Transverse colon (tissue), 4 donors: ENCODE results near the gene ELP5. TPM values are rescaled to one million over a fixed set of nuclear protein-coding genes. Genes with fewer than 3 reads are reported as not detected.
A peak's percentile ranks its signal among the peaks of the same experiment; 100 is the strongest.

Experiments
- DNase-seq: peaks from one replicate; pipeline ENCODE4 v3.0.0-alpha.2; 2019
- H3K27ac ChIP-seq, 4 donors: fragments of 200-600 bp; sonication (generic); 2 replicates each; pipeline ENCODE4 v1.5.1; 2016 to 2018; ENCODE audit warnings: inconsistent platforms in 4 of 4
- H3K27me3 ChIP-seq: fragments of 200-600 bp; sonication (generic); 2 replicates; pipeline ENCODE4 v1.5.1; 2017; ENCODE audit warnings: inconsistent platforms
- H3K36me3 ChIP-seq, 4 donors: fragments of 200-600 bp; sonication (generic); 2 replicates each; pipeline ENCODE4 v1.5.1; 2017 to 2019; ENCODE audit warnings: inconsistent platforms in 4 of 4
- H3K4me1 ChIP-seq, 4 donors: fragments of 200-600 bp; sonication (generic); 2 replicates each; pipeline ENCODE4 v1.5.1; 2017 to 2020; ENCODE audit warnings: inconsistent platforms in 4 of 4
- H3K4me3 ChIP-seq, 4 donors: fragments of 200-600 bp; sonication (generic); 1 replicate in 1 of 4; 2 replicates in 3 of 4; pipeline versions ENCODE4 v1.5.1 to v1.6.1; 2017 to 2019; ENCODE audit warnings: inconsistent platforms in 4 of 4
- H3K9me3 ChIP-seq, 2 donors: fragments of 200-600 bp; sonication (generic); 2 replicates each; pipeline ENCODE4 v1.5.1; 2017 to 2019; ENCODE audit warnings: inconsistent platforms in 2 of 2
- CTCF ChIP-seq, 5 experiments: fragments of 200-600 bp in 3 of 5; fragments of 450-650 bp in 2 of 5; sonication (generic) in 3 of 5; IDR thresholded peaks; 1 replicate in 2 of 5; 2 replicates in 3 of 5; pipeline ENCODE4 v1.5.1; 2016 to 2017; ENCODE audit warnings: antibody characterized with exemption in 5 of 5, inconsistent platforms in 3 of 5, mild to moderate bottlenecking in 2 of 5, moderate library complexity in 1 of 5
- EP300 ChIP-seq: sonication (generic); formaldehyde crosslinking; IDR thresholded peaks from one replicate; pipeline ENCODE4 v1.6.1; 2017; ENCODE audit warnings: antibody characterized with exemption, low read depth
- POLR2A ChIP-seq: fragments of 450-650 bp; IDR thresholded peaks from one replicate; pipeline ENCODE4 v1.6.1; 2016; ENCODE audit warnings: antibody characterized with exemption, mild to moderate bottlenecking, moderate library complexity
- POLR2AphosphoS5 ChIP-seq, 3 donors: sonication (generic); formaldehyde crosslinking; IDR thresholded peaks; one replicate each; pipeline ENCODE4 v1.6.1; 2016; ENCODE audit warnings: antibody characterized with exemption in 3 of 3
- WGBS, 2 donors: methylation state at CpG; one replicate each; pipeline ENCODE4 v1.1.5; 2018; ENCODE audit warnings: low coverage in 1 of 2; 5-methylcytosine and 5-hydroxymethylcytosine counted together
- in situ Hi-C, 4 donors: fragments of 200-750 bp; cut with MboI; loops; one replicate each; pipeline versions ENCODE4 v1.15.0 to v1.15.1; 2017; ENCODE audit warnings: low sequenced_read_pairs in 3 of 4, low pct_ligation_motif_present in 1 of 4, low pct_unique_long_range_greater_than_20kb in 1 of 4
- intact Hi-C: fragments of 100-400 bp; cut with DNase I; formaldehyde crosslinking; loops from one replicate; pipeline ENCODE4 v1.15.1; 2023; ENCODE audit warnings: low total_unique reads
- total RNA-seq, 4 donors: library from RNA; depleted of rRNA; stranded (reverse); fragments of >200 nt; gene quantifications; one replicate each; pipeline ENCODE4 v1.1.0, GENCODE V29; 2016

Gene ELP5
- total RNA-seq, 4 donors from 2014 or later, result 4.9 to 36.2 (median 30.3) TPM

GRCh38 chr17:7253082-7253481 lies 1.1 kb downstream of the ELP5 start:
- DNase-seq, result no peak
- H3K27me3 ChIP-seq, result no peaks in the 10 kb centered on the region
- in situ Hi-C loops, result no loop called here
- 53 to 64% methylated on average over 5 of the region's 5 CpGs for WGBS, 2 donors
- peaks cover 14 to 50% (median 40%) of the 10 kb centered on the region in 4 donors for H3K4me1 ChIP-seq
- H3K36me3 ChIP-seq, result peaks cover 0 to 10% (median 0%) of the 10 kb centered on the region in 4 donors
- intact Hi-C loops, result no loop called here
- no peaks in the 10 kb centered on the region for H3K9me3 ChIP-seq
- peak overlapping the region; percentile 60 to 100 (median 97) for H3K4me3 ChIP-seq
- peak overlapping the region; percentile 95 to 100 (median 98) for H3K27ac ChIP-seq
- TF ChIP-seq POLR2AphosphoS5 (IDR thresholded peaks at IDR 0.05) (no peak), POLR2A (no peak), CTCF (IDR thresholded peaks at IDR 0.05) (no peak), EP300 (no peak)

GRCh38 chr17:7254511-7254910 lies 2.5 kb downstream of the ELP5 start:
- in situ Hi-C loops, result no loop called here
- Histone ChIP-seq H3K27ac (peak overlapping the region in 1 of 4 donors; percentile 0), H3K9me3 (no peaks in the 10 kb centered on the region), H3K4me1 (peaks cover 9 to 45% (median 34%) of the 10 kb centered on the region in 4 donors), H3K4me3 (no peak overlapping the region), H3K27me3 (no peaks in the 10 kb centered on the region), H3K36me3 (peaks cover 0 to 10% (median 0%) of the 10 kb centered on the region in 4 donors)
- 60 to 87% methylated on average over 1 to 4 of the region's 4 CpGs for WGBS, 2 donors
- TF ChIP-seq POLR2A (peak; percentile 17), POLR2AphosphoS5 (IDR thresholded peaks at IDR 0.05) (peak in 1 of 3 donors; percentile 13), EP300 (no peak)
- no peak for DNase-seq
- intact Hi-C loops, result no loop called here

GRCh38 chr17:7256766-7257456 lies 4.9 kb downstream of the ELP5 start:
- in situ Hi-C loops, result no loop called here
- H3K36me3 ChIP-seq, result peaks cover 0 to 10% (median 0%) of the 10 kb centered on the region in 4 donors
- TF ChIP-seq CTCF (IDR thresholded peaks at IDR 0.05) (no peak), POLR2A (peak; percentile 30), POLR2AphosphoS5 (IDR thresholded peaks at IDR 0.05) (peak in 1 of 3 donors; percentile 73), EP300 (no peak)
- peaks cover 5 to 49% (median 30%) of the 10 kb centered on the region in 4 donors for H3K4me1 ChIP-seq
- peaks cover 13% of the 10 kb centered on the region for H3K27me3 ChIP-seq
- intact Hi-C loops, result no loop called here
- no peak for DNase-seq
- H3K4me3 ChIP-seq, result no peak overlapping the region
- H3K27ac ChIP-seq, result peak overlapping the region in 3 of 4 donors; percentile 92 to 96 (median 95)
- WGBS, 2 donors, result 89 to 100% methylated on average over 1 to 8 of the region's 8 CpGs
- H3K9me3 ChIP-seq, result no peaks in the 10 kb centered on the region

GRCh38 chr17:7258731-7259554 lies 6.9 kb downstream of the ELP5 start:
- in situ Hi-C loops, result no loop called here
- Histone ChIP-seq H3K27ac (peak overlapping the region; percentile 88 to 96 (median 94)), H3K9me3 (no peaks in the 10 kb centered on the region), H3K36me3 (peaks cover 0 to 10% (median 0%) of the 10 kb centered on the region in 4 donors), H3K4me1 (peaks cover 0 to 59% (median 31%) of the 10 kb centered on the region in 4 donors), H3K4me3 (peak overlapping the region in 1 of 4 donors; percentile 60), H3K27me3 (peaks cover 32% of the 10 kb centered on the region)
- intact Hi-C loops, result no loop called here
- 47 to 73% methylated on average over 2 to 7 of the region's 7 CpGs for WGBS, 2 donors
- peak; percentile 83 to 96 (median 90) for TF ChIP-seq POLR2AphosphoS5 (IDR thresholded peaks at IDR 0.05)
- peak; percentile 84 for TF ChIP-seq POLR2A
- TF ChIP-seq EP300, result peak; percentile 65
- no peak for TF ChIP-seq CTCF (IDR thresholded peaks at IDR 0.05)
- peak; percentile 85 for DNase-seq
